ENCODE measurements around the gene SPRYD3.

- no peak for TF ChIP-seq CTCF (IDR thresholded peaks at IDR 0.05)
- TF ChIP-seq POLR2A (IDR thresholded peaks at IDR 0.05): no peak
- TF ChIP-seq POLR2AphosphoS5 (IDR thresholded peaks at IDR 0.05): peak in 1 of 3 donors; percentile 43
- no peak for TF ChIP-seq EP300 (IDR thresholded peaks at IDR 0.05; ENCODE audit: low read depth)
Measured at GRCh38 chr12:53063708-53064612, 15.2 kb downstream of the SPRYD3 start.

All from transverse colon (tissue), 4 donors.